ENCODE results near the gene CCSER1.
"Not testable (repeated sequence)": the region's sequence is repeated elsewhere in the genome, so short reads cannot be mapped to it uniquely, and the experiment has no call there.

The CCSER1 gene

GRCh38 chr4:91076147-91076546 lies 949.0 kb downstream of the CCSER1 start:
- Histone ChIP-seq H3K4me1 (ENCODE audit: control insufficient read depth, insufficient read depth, low read length) (no peaks in the 10 kb centered on the region), H3K9me3 (ENCODE audit: control insufficient read depth, insufficient read depth, low read length) (peaks cover 15% of the 10 kb centered on the region), H3K27ac (ENCODE audit: low read depth, low read length) (no peak overlapping the region), H3K4me3 (ENCODE audit: low read depth, low read length) (no peak overlapping the region), H3K27me3 (ENCODE audit: control insufficient read depth, insufficient read depth, low read length) (no peaks in the 10 kb centered on the region), H3K9ac (ENCODE audit: low read depth, low read length) (no peak overlapping the region), H3K36me3 (ENCODE audit: control insufficient read depth, insufficient read depth, low read length) (no peaks in the 10 kb centered on the region)

GRCh38 chr4:91085961-91086360 lies 958.8 kb downstream of the CCSER1 start:
- Histone ChIP-seq H3K4me1 (ENCODE audit: control insufficient read depth, insufficient read depth, low read length) (peaks cover 44% of the 10 kb centered on the region), H3K4me3 (ENCODE audit: low read depth, low read length) (no peak overlapping the region; the same call in 1 of the 2 replicates), H3K9me3 (ENCODE audit: control insufficient read depth, insufficient read depth, low read length) (no peaks in the 10 kb centered on the region; the same call in 1 of the 2 replicates), H3K27me3 (ENCODE audit: control insufficient read depth, insufficient read depth, low read length) (no peaks in the 10 kb centered on the region), H3K27ac (ENCODE audit: low read depth, low read length) (peak overlapping the region; percentile 60), H3K36me3 (ENCODE audit: control insufficient read depth, insufficient read depth, low read length) (no peaks in the 10 kb centered on the region), H3K9ac (ENCODE audit: low read depth, low read length) (no peak overlapping the region)

GRCh38 chr4:91087743-91088142 lies 960.5 kb downstream of the CCSER1 start:
- Histone ChIP-seq H3K9me3 (ENCODE audit: control insufficient read depth, insufficient read depth, low read length) (no peaks in the 10 kb centered on the region), H3K9ac (ENCODE audit: low read depth, low read length) (no peak overlapping the region), H3K36me3 (ENCODE audit: control insufficient read depth, insufficient read depth, low read length) (no peaks in the 10 kb centered on the region), H3K4me1 (ENCODE audit: control insufficient read depth, insufficient read depth, low read length) (peaks cover 44% of the 10 kb centered on the region), H3K27ac (ENCODE audit: low read depth, low read length) (no peak overlapping the region), H3K4me3 (ENCODE audit: low read depth, low read length) (no peak overlapping the region), H3K27me3 (ENCODE audit: control insufficient read depth, insufficient read depth, low read length) (no peaks in the 10 kb centered on the region)

- no peak overlapping the region for H3K4me3 ChIP-seq (ENCODE audit: low read depth, low read length)
- H3K27ac ChIP-seq (ENCODE audit: low read depth, low read length), result no peak overlapping the region
- H3K9me3 ChIP-seq (ENCODE audit: control insufficient read depth, insufficient read depth, low read length), result no peaks in the 10 kb centered on the region
- H3K27me3 ChIP-seq (ENCODE audit: control insufficient read depth, insufficient read depth, low read length), result no peaks in the 10 kb centered on the region
- peaks cover 44% of the 10 kb centered on the region for H3K4me1 ChIP-seq (ENCODE audit: control insufficient read depth, insufficient read depth, low read length)
- H3K36me3 ChIP-seq (ENCODE audit: control insufficient read depth, insufficient read depth, low read length), result no peaks in the 10 kb centered on the region
- no peak overlapping the region for H3K9ac ChIP-seq (ENCODE audit: low read depth, low read length)
Measured at GRCh38 chr4:91089178-91089577, 962.0 kb downstream of the CCSER1 start.

GRCh38 chr4:91092398-91092980 lies 965.3 kb downstream of the CCSER1 start:
- no peaks in the 10 kb centered on the region for H3K36me3 ChIP-seq (ENCODE audit: control insufficient read depth, insufficient read depth, low read length)
- no peak overlapping the region for H3K27ac ChIP-seq (ENCODE audit: low read depth, low read length)
- peaks cover 9% of the 10 kb centered on the region for H3K9me3 ChIP-seq (ENCODE audit: control insufficient read depth, insufficient read depth, low read length)
- no peak overlapping the region for H3K4me3 ChIP-seq (ENCODE audit: low read depth, low read length)
- peaks cover 16% of the 10 kb centered on the region for H3K4me1 ChIP-seq (ENCODE audit: control insufficient read depth, insufficient read depth, low read length)
- H3K27me3 ChIP-seq (ENCODE audit: control insufficient read depth, insufficient read depth, low read length), result no peaks in the 10 kb centered on the region
- H3K9ac ChIP-seq (ENCODE audit: low read depth, low read length), result no peak overlapping the region

GRCh38 chr4:91094220-91094619 lies 967.0 kb downstream of the CCSER1 start:
- H3K4me3 ChIP-seq (ENCODE audit: low read depth, low read length); H3K27ac ChIP-seq (ENCODE audit: low read depth, low read length); H3K9me3 ChIP-seq (ENCODE audit: control insufficient read depth, insufficient read depth, low read length); H3K4me1 ChIP-seq (ENCODE audit: control insufficient read depth, insufficient read depth, low read length); H3K9ac ChIP-seq (ENCODE audit: low read depth, low read length); H3K36me3 ChIP-seq (ENCODE audit: control insufficient read depth, insufficient read depth, low read length); H3K27me3 ChIP-seq (ENCODE audit: control insufficient read depth, insufficient read depth, low read length): not testable (repeated sequence)

- peak overlapping the region; percentile 63 for H3K27ac ChIP-seq (ENCODE audit: low read depth, low read length)
Measured at GRCh38 chr4:91099666-91100065, 972.5 kb downstream of the CCSER1 start.

GRCh38 chr4:91108751-91109150 lies 981.6 kb downstream of the CCSER1 start:
- Histone ChIP-seq H3K9ac (ENCODE audit: low read depth, low read length) (no peak overlapping the region), H3K9me3 (ENCODE audit: control insufficient read depth, insufficient read depth, low read length) (peaks cover 9% of the 10 kb centered on the region), H3K27ac (ENCODE audit: low read depth, low read length) (no peak overlapping the region), H3K4me3 (ENCODE audit: low read depth, low read length) (no peak overlapping the region), H3K4me1 (ENCODE audit: control insufficient read depth, insufficient read depth, low read length) (no peaks in the 10 kb centered on the region), H3K27me3 (ENCODE audit: control insufficient read depth, insufficient read depth, low read length) (no peaks in the 10 kb centered on the region), H3K36me3 (ENCODE audit: control insufficient read depth, insufficient read depth, low read length) (no peaks in the 10 kb centered on the region)

More at GRCh38 chr4:91099666-91100065, 972.5 kb downstream of the CCSER1 start:
- Histone ChIP-seq H3K4me3 (ENCODE audit: low read depth, low read length) (no peak overlapping the region), H3K9me3 (ENCODE audit: control insufficient read depth, insufficient read depth, low read length) (peaks cover 20% of the 10 kb centered on the region), H3K9ac (ENCODE audit: low read depth, low read length) (no peak overlapping the region), H3K4me1 (ENCODE audit: control insufficient read depth, insufficient read depth, low read length) (peaks cover 11% of the 10 kb centered on the region; the same call in 1 of the 2 replicates), H3K36me3 (ENCODE audit: control insufficient read depth, insufficient read depth, low read length) (no peaks in the 10 kb centered on the region), H3K27me3 (ENCODE audit: control insufficient read depth, insufficient read depth, low read length) (no peaks in the 10 kb centered on the region)

GRCh38 chr4:91111556-91111955 lies 984.4 kb downstream of the CCSER1 start:
- Histone ChIP-seq H3K27me3 (ENCODE audit: control insufficient read depth, insufficient read depth, low read length) (no peaks in the 10 kb centered on the region), H3K36me3 (ENCODE audit: control insufficient read depth, insufficient read depth, low read length) (no peaks in the 10 kb centered on the region), H3K4me3 (ENCODE audit: low read depth, low read length) (no peak overlapping the region), H3K4me1 (ENCODE audit: control insufficient read depth, insufficient read depth, low read length) (0 out of 2 replicates have a peak, but pooled peaks cover 8% of the 10 kb centered on the region), H3K27ac (ENCODE audit: low read depth, low read length) (no peak overlapping the region), H3K9me3 (ENCODE audit: control insufficient read depth, insufficient read depth, low read length) (no peaks in the 10 kb centered on the region), H3K9ac (ENCODE audit: low read depth, low read length) (no peak overlapping the region)

GRCh38 chr4:91113130-91113706 lies 986.0 kb downstream of the CCSER1 start:
- Histone ChIP-seq H3K27me3 (ENCODE audit: control insufficient read depth, insufficient read depth, low read length) (no peaks in the 10 kb centered on the region), H3K4me3 (ENCODE audit: low read depth, low read length) (no peak overlapping the region), H3K4me1 (ENCODE audit: control insufficient read depth, insufficient read depth, low read length) (0 out of 2 replicates have a peak, but pooled peaks cover 8% of the 10 kb centered on the region), H3K9me3 (ENCODE audit: control insufficient read depth, insufficient read depth, low read length) (no peaks in the 10 kb centered on the region), H3K9ac (ENCODE audit: low read depth, low read length) (no peak overlapping the region), H3K27ac (ENCODE audit: low read depth, low read length) (no peak overlapping the region), H3K36me3 (ENCODE audit: control insufficient read depth, insufficient read depth, low read length) (no peaks in the 10 kb centered on the region)

- Histone ChIP-seq H3K27ac (ENCODE audit: low read depth, low read length) (no peak overlapping the region), H3K27me3 (ENCODE audit: control insufficient read depth, insufficient read depth, low read length) (no peaks in the 10 kb centered on the region)
Measured at GRCh38 chr4:91114386-91114785, 987.2 kb downstream of the CCSER1 start.

More at GRCh38 chr4:91114386-91114785, 987.2 kb downstream of the CCSER1 start:
- no peak overlapping the region for H3K4me3 ChIP-seq (ENCODE audit: low read depth, low read length)
- 0 out of 2 replicates have a peak, but pooled peaks cover 8% of the 10 kb centered on the region for H3K4me1 ChIP-seq (ENCODE audit: control insufficient read depth, insufficient read depth, low read length)
- H3K9ac ChIP-seq (ENCODE audit: low read depth, low read length), result no peak overlapping the region
- H3K9me3 ChIP-seq (ENCODE audit: control insufficient read depth, insufficient read depth, low read length), result no peaks in the 10 kb centered on the region
- no peaks in the 10 kb centered on the region for H3K36me3 ChIP-seq (ENCODE audit: control insufficient read depth, insufficient read depth, low read length)

All from HUES48 (cell line).